ENCODE results near the gene TPMT.

DNA sequence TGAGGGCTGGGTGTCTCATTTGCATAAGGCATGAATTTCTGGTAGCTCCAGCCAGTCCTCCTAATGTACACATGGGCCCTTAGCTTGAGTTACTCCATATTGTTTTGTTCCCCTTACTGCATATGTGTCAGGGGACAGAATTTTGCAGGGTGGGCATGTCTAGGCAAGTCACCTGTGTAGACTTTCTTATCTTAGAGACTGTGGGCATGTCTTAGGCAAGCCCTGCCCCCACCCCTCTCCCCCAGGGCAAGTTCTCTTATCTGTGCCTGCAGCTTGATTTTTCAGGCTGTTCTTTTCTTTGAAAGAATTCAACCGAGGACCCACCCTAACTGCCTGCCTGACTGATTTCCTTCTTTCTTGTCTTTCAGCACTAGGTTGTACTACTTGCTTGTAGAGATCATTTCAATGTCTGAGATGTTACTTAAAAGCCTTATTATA, 64.5 kb downstream of the TPMT start:
- TF ChIP-seq, protein P1, sequence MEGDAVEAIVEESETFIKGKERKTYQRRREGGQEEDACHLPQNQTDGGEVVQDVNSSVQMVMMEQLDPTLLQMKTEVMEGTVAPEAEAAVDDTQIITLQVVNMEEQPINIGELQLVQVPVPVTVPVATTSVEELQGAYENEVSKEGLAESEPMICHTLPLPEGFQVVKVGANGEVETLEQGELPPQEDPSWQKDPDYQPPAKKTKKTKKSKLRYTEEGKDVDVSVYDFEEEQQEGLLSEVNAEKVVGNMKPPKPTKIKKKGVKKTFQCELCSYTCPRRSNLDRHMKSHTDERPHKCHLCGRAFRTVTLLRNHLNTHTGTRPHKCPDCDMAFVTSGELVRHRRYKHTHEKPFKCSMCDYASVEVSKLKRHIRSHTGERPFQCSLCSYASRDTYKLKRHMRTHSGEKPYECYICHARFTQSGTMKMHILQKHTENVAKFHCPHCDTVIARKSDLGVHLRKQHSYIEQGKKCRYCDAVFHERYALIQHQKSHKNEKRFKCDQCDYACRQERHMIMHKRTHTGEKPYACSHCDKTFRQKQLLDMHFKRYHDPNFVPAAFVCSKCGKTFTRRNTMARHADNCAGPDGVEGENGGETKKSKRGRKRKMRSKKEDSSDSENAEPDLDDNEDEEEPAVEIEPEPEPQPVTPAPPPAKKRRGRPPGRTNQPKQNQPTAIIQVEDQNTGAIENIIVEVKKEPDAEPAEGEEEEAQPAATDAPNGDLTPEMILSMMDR (IDR thresholded peaks at IDR 0.05; ENCODE audit: borderline replicate concordance, extremely low read depth, low read length, poor library complexity, severe bottlenecking): no peak
- no peak for TF ChIP-seq EZH2 (IDR thresholded peaks at IDR 0.05; ENCODE audit: borderline replicate concordance, low read depth, low read length, severe bottlenecking)

Measured in DND-41 (cell line).